CD4-positive, alpha-beta T cell treated with Interleukin-15 for 1 hour (primary cell): ENCODE data around the gene PUM1.

Experiments used
- DNase-seq: peaks from one replicate; pipeline ENCODE4 v3.0.0-alpha.2; 2020

The PUM1 gene

DNA sequence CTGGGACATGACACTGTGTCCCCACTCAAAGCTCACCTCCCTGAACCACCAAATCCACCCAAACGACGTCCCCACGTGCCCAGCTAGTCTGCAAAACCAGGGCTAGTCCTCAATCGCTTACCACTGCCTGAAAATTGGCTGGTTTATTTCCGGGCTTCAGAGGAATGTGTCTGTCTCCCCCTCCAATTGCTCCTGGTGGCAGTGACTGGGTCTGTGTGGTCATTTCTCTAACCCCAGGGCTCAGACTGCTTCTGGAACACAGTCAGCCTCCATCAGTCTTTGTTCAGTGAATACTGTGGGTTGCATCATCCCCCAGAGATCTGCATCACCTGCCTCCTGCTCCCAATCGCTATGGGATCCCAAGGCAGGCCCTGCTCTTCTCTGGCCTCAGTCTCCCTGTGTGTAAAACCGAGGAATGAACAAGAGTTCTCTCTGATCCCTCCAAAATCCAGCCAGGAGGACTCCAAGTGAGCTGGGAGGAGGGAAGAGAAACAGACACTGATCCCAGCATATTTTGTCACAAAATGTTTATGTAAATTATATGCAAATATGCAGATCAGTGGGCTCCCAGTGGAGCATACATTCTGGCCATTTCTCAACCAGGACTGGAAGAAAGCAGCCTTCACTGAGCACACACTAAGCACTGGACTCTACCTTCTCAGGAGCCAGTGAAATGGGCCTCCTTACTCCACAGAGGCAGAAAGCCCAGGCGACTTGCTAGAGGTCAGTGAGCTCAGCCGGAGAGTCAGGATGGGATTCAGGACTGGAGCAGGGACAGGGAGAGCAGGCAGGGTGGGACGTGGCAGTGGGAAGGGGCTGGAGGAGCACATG, 177.8 kb downstream of the PUM1 start:
- no peak for DNase-seq

DNA sequence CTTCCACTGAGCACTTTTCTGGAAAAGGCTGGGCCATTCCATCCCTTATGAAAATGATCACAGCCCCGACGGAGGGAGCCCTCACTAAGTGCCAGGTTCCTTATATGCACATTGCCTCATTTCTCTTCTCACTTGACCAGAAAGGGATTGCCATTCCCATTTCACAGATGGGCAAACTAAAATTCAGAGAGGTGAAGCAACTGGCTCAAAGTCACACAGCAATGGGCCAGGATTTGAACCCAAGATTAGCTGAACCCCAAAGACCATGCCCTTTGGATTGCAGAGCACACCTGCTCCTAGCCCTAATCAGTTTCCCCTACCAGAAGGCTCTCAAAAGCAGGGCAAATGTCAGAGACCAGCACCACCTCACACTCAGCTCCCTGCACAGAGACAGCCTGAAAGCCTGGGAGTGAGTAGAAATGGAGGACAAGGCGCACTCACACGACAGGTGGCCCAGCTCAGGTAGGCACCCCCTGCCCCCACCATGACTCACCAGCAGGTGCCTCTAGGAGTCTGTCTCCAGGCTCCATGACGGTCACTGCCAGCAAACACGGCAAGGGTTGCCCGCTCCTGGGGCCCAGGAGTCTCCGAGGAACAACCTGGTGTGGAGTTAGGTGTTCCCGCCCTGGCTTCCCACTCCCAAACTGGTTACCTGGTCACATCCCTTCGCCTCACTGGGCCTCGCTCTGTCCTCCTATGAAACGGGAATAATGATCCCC, 178.6 kb downstream of the PUM1 start:
- no peak for DNase-seq

DNA sequence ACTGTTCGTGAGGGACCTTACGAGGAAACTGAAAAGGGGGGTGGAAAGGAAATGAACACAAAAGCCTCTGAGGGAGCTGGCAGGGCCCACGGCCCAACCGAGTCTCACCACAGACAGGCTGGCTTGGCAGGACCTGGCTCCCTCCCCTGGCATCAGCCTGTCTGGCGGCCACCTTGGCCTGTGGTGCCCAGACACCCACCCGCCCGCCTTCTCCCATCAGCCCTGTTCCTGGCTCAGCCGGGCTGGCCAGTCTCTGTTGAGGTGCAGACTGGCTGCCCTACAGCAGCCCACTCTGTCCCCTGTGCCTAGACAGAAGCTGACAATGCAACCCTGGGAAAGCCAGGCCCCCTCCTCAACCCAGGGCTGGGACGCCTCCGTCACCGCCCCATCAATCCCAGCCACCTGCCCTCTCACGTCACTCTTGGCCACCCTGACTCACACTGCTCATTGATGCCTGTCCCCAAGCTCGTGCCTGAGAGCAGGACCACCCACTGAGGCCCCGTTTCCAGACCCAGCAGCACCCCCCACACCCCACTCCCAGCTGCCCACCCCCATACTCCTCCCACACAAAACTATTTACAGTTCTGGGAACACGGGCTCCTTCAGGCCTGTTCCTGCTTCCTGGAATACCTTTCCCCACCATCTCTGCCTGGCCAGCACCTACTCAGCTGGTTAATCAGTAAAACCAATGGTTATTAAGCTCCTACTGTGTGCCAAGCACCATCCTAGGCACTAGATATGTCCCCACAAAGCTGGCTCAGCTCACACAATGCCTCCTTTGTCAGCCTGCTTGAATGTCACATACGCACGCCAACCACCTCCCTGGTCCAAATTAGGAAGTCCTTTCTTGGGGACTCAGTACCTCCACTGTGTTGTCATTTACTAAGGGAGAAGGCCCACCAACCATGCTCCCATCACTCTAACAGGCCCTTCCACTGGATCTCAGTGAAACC, 179.7 kb downstream of the PUM1 start:
- DNase-seq: no peak

DNA sequence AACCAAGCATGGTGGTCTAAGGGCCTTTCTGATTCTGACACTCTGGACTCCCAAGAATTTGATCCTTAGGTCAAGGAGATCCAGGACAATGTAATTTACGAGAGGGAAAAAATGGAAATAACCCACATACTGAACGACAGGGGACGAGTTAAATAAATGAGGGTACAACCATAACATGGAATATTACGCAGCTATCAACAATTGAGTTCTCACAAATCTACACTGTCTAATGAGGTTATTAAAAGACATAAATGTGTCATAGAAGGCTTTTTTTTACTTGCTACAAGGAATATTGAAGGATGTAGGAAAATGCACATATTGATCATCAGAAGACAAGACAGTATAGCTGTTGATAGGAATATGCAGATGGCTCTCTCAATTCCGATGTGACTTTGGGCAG, 180.8 kb downstream of the PUM1 start:
- DNase-seq: no peak

DNA sequence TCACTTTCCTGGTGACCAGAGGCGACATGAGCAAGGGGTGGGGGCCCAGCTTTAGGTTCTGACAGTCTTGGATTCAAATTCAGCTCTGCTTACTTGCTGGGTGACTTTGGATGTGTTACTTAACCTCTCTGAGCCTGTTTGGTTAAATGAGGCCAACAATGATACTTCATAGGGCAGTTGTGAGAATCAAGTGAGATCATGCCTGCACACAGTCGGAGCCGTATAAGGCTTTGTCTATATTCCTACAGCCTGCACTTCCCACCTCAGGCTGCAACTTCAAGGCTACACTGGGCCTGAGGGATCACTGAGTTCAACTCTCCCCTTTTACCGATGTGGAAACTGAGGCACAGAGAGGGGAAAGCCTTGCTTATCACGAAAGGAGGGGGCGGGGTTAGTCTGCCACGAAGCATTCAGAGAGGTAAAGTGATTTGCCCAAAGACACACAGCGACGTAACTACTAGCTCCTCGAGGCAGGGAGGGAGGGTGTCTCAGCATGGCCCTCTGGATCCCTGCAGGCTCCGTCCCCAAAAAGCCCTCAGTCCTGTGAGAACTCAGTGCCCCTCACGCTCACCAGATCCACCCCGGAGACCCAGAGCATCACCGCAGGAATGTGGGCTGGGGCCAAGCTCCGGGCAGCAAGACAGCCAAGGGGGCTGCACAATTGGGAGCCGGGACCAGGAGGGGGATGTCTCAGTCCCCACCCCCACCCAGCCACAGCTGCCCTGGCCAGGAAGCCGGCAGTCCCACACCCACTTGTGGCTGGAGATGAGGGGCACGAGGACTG, 181.9 kb downstream of the PUM1 start:
- DNase-seq: no peak

GRCh38 chr1:30882678-30883388, 182.7 kb downstream of the PUM1 start:
- no peak for DNase-seq
